GM12875 (cell line): ENCODE data around the gene RAVER1.

ENCODE experiments used
- H3K4me3 ChIP-seq: one replicate; pipeline ENCODE4 v1.5.1; 2011; ENCODE audit warnings: low read depth, low read length, control low read depth
- TF ChIP-seq, protein P1 (sequence below): IDR thresholded peaks from 2 replicates; pipeline ENCODE4 v1.5.1; 2011; ENCODE audit warnings: low read depth, mild to moderate bottlenecking, control low read depth, inconsistent platforms, low read length, moderate library complexity, borderline replicate concordance; ENCODE audit not compliant: insufficient read depth

The RAVER1 gene

DNA sequence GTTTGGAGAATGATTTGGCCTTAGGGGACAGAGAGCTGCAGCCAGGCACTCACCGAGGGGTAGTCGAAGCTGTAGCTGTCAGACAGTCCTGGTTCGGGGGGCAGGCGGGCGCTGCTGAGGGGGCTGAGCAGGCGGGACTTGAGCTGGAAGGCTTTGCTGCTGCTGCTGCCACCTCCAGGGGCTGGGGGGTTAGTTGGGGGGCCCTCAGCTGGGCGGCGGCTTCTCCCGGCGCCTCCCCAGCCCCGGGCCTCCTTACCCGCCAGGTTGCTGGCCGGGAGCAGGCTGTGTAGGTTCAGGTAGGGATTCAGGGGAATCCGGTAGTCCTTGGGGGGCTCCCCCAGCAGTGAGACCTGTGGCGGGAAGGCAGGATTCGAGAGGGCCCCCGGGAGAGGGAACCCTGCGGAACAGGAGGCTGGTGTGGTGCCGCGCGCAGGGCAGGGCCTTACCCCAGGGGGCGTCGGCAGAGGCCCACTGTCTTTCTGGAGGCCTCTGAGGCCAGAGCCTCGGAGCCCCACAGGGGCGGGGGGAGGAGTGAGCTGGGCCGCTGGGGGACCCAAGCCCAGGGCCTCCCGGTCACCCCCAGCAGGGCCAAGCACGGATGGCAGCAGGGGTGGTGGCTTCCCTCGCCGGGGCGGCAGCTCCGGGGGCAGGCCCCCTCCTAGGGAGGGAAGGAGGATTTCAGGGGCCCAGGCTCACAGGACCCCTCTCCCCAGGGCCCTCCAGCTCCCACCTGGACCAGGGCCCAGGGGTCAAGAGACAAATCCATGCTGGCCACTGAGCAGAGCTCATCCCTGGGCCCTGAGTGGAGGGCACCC is 12.5 kb downstream of the RAVER1 start:
- TF ChIP-seq, protein P1, sequence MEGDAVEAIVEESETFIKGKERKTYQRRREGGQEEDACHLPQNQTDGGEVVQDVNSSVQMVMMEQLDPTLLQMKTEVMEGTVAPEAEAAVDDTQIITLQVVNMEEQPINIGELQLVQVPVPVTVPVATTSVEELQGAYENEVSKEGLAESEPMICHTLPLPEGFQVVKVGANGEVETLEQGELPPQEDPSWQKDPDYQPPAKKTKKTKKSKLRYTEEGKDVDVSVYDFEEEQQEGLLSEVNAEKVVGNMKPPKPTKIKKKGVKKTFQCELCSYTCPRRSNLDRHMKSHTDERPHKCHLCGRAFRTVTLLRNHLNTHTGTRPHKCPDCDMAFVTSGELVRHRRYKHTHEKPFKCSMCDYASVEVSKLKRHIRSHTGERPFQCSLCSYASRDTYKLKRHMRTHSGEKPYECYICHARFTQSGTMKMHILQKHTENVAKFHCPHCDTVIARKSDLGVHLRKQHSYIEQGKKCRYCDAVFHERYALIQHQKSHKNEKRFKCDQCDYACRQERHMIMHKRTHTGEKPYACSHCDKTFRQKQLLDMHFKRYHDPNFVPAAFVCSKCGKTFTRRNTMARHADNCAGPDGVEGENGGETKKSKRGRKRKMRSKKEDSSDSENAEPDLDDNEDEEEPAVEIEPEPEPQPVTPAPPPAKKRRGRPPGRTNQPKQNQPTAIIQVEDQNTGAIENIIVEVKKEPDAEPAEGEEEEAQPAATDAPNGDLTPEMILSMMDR, result no peak
- H3K4me3 ChIP-seq, result no peak overlapping the region

DNA sequence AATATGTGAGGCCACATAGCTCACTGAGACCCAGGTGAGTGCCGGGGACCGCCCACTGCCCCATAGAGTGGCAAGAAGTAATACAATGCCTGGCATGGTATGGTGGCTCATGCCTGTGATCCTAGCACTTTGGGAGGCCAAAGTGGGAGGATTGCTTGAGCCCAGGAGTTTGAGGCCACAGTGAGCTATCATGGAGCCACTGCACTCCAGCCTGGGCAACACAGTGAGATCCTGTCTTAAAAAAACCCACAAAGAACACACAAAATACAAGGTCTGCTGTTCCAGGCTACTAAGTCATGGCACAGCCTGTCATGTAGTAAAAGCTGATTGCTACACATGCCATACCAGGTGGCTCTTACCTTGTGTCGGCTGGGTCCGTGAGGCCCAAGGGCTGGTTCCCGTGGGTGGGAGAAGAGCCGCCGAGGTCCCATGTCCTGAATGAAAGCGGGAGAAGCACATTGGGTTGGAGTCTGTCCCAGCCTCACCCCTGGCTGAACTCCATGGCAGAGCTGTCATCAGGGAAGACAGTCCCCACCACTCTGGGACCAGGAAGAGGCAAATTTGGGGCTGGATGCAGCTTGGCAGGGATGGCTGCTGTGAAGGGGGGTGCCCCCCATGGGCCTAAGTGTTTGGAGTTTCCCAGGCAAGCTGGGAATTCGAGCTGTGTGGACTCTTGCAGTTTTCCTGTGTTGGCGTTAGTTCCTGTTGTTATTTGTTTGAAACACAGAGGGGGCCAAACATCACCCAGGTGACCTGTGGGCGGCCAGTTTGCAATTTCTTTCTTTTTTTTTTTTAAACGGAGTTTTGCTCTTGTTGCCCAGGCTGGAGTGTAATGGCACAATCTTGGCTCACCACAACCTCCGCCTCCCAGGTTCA is 14.3 kb downstream of the RAVER1 start:
- no peak overlapping the region for H3K4me3 ChIP-seq
- TF ChIP-seq, protein P1, result no peak

DNA sequence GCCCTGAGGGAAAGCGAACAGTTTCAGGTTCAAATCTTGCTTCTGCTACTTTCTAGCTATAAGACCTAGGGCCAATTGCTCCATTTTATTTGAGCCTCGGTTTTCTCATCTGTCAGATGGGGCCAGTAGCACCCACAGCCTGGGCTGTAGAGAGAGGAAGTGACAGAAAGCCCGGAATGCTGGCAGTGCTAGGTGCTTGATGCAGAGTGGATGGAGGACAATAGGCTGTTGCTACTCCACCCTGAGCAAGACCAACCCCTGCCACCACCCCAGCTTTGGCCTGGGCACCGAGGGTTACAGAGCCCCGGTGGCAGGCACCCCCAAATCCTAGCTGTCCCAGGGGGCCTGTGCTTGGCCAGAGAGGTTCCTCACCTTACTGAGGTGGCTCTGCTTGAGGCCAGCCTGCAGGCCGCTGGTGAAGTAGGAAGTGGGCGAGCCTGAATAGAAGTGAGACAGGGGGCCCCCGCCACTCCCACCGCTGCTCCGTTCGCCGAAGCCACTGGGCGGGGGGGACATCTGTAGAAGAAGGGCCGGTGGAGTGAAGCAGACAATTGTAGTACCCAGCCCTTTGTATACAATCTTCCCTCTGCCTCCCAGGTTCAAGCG is 15.4 kb downstream of the RAVER1 start:
- H3K4me3 ChIP-seq, result no peak overlapping the region
- TF ChIP-seq, protein P1, result no peak

DNA sequence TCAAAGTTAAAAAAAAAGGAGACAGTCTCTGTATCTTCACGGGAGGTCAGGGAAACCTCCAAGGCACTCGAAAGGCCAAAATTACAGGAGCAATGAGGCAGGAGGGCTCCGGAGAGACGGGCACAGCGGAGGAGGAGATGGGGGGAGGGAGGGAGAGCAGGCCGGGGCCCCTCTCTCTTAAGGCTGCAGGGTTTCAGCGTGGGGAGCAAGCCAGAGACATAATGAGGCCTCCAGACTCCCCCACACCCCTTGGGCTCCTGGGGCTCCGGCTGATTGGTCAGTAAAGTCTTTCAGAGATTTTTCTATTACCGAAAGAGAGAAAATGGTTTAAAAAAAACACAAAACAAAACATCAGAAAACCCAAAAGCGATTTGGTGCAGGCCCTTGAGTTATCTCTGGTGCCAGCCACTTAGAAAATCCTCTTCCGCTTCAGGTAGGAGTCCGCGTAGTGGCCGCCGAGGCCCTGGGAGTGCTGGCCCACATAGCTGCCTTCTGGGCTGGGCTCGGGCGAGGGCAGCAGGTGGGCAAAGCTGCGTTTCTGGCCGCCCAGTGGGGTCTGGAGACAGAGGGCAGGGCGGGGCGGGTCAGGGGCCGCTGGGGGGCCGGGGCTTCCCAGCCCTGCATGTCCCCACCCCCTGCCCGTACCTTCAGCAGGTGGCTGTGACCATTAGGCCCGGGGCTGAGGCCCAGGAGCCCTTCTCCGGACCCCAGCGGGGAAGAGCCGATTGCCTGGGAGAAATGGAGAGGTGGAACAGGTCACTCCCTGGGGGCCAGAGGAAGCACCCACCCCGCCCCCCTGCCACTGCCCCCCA is 16.1 kb downstream of the RAVER1 start:
- no peak overlapping the region for H3K4me3 ChIP-seq
- TF ChIP-seq, protein P1, result no peak

DNA sequence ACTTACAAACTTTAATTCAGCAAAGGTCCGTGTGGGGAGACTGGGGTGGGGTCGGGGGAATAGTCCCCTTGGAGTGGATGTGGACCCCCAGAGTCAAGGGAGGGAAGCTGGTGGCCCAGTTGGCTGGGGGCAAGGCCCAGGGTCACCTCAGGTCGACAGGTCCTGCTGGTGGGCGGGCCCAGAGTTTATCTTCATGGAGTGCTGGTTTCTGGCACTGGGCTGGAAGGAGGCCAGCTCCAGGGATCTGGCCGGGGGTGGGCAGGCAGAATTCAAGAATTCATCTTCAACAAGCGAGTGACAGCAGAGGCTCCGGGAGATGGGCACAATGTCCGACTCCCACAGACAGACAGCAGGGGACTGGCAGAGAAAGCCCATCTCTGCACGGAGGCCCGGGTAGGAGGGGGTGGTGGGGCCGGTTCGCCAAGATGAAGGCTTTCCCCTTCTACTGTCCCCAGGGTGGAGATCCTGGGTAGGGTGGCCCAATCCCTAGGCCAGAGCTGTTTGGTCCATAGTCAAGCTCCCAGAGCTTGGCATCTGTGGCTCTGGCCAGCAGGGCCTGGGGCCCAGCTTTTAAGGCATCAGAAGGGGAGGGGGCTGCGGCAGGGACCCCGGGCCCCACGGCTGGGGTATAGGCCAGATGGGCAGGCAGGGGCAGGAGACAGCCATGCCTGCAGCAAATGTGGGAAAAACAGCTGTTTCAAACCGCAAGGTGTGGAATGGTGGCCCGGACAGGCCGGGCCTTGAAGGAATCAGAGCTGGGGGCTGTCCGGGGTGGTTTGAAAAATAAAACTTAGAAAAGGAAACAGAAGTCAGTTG is 16.9 kb downstream of the RAVER1 start:
- TF ChIP-seq, protein P1, result no peak
- no peak overlapping the region for H3K4me3 ChIP-seq
